Colonic mucosa (tissue), 4 donors: ENCODE measurements around the gene CSF1R. TPM values are rescaled to one million over a fixed set of nuclear protein-coding genes. Genes with fewer than 3 reads are reported as not detected.

ENCODE experiments used
- DNase-seq: peaks from one replicate; pipeline ENCODE4 v3.0.0-alpha.2; 2020
- H3K27ac ChIP-seq: fragments of 200-600 bp; one replicate; pipeline ENCODE4 v1.8.0; 2021
- H3K27me3 ChIP-seq: fragments of 200-600 bp; one replicate; pipeline ENCODE4 v1.8.0; 2021
- H3K36me3 ChIP-seq: fragments of 200-600 bp; one replicate; pipeline ENCODE4 v1.8.0; 2021
- H3K4me1 ChIP-seq: fragments of 200-600 bp; one replicate; pipeline ENCODE4 v1.8.0; 2021; ENCODE audit warnings: mild to moderate bottlenecking
- H3K4me3 ChIP-seq: fragments of 200-600 bp; one replicate; pipeline ENCODE4 v1.8.0; 2021
- H3K9ac ChIP-seq, 2 donors: one replicate each; pipeline ENCODE4 v1.7.0; 2013; ENCODE audit warnings: control low read depth in 2 of 2, low read depth in 2 of 2, low read length in 2 of 2
- H3K9me3 ChIP-seq: fragments of 200-600 bp; one replicate; pipeline ENCODE4 v1.8.0; 2021
- intact Hi-C: fragments of 100-400 bp; cut with DNase I; formaldehyde crosslinking; loops from one replicate; pipeline ENCODE4 v1.14.1; 2022
- total RNA-seq, 2 donors: library from RNA; stranded (reverse); fragmentation: NEBNext Ultra II Directional in 1 of 2; extraction: Animal tissue kit (Norgen Biotek cat#: 25700) in 1 of 2; gene quantifications; one replicate each; pipeline ENCODE4 v1.2.1, GENCODE V29; 2021
- TF ChIP-seq, protein P1 (sequence below): fragments of 200-600 bp; IDR thresholded peaks from one replicate; pipeline ENCODE4 v1.8.0; 2022; ENCODE audit warnings: antibody characterized with exemption, mild to moderate bottlenecking
- donor health status: healthy.
- donor health status: DM: no; HTN: no; CAD: no.
- donor health status: DM: no; HTN: no; CAD: no.

CSF1R gene
- total RNA-seq, 2 donors from 2014 or later = 7.2 to 26.1 TPM

DNA sequence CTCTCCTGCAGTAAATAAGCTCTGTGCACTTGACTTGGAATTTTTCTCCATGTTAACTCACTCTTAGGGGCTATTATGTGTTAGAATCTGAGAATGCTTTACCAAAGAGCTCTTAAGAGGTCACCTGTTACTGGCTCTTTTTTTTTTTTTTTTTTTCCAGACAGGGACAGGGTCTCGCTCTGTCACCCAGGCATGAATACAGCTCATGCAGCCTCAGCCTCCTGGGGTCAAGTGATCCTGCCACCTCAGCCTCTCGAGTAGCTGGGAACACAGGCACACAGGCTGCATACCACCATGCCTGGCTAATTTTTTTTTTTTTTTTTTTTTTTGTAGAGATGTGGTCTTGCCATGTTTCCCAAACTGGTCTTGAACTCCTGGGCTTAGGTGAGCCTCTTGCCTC, 63.7 kb downstream of the CSF1R start:
- Histone ChIP-seq H3K27ac (no peak overlapping the region), H3K4me1 (no peaks in the 10 kb centered on the region)

DNA sequence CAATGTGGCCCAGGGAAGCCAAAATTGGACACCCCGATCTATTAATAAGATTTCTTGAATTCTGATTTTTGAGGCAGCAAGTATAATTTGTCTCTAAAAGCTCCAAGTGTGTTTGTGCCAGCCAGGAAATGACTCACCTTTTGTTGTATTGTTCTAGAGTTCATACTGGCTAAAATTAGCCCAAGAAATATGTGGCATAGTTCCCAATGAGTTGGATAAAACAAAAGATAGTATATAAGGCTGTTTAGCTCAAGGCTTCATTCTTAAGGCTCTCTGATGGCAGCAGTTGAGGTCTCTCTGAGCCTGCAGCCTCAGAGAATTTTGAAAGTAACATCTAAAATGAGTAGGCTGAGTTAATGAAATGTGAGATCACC, 64.2 kb downstream of the CSF1R start:
- DNase-seq = no peak
- Histone ChIP-seq H3K36me3 (peaks cover 14% of the 10 kb centered on the region), H3K27me3 (no peaks in the 10 kb centered on the region), H3K4me3 (no peak overlapping the region), H3K27ac (no peak overlapping the region), H3K9me3 (no peaks in the 10 kb centered on the region), H3K9ac (no peak overlapping the region), H3K4me1 (no peaks in the 10 kb centered on the region)
- TF ChIP-seq, protein P1, sequence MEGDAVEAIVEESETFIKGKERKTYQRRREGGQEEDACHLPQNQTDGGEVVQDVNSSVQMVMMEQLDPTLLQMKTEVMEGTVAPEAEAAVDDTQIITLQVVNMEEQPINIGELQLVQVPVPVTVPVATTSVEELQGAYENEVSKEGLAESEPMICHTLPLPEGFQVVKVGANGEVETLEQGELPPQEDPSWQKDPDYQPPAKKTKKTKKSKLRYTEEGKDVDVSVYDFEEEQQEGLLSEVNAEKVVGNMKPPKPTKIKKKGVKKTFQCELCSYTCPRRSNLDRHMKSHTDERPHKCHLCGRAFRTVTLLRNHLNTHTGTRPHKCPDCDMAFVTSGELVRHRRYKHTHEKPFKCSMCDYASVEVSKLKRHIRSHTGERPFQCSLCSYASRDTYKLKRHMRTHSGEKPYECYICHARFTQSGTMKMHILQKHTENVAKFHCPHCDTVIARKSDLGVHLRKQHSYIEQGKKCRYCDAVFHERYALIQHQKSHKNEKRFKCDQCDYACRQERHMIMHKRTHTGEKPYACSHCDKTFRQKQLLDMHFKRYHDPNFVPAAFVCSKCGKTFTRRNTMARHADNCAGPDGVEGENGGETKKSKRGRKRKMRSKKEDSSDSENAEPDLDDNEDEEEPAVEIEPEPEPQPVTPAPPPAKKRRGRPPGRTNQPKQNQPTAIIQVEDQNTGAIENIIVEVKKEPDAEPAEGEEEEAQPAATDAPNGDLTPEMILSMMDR = no peak
- intact Hi-C loops = no loop called here

More for the DNA sequence above, 63.7 kb downstream of the CSF1R start:
- DNase-seq = no peak
- TF ChIP-seq, protein P1 = no peak
- Histone ChIP-seq H3K9ac (no peak overlapping the region), H3K27me3 (no peaks in the 10 kb centered on the region), H3K4me3 (no peak overlapping the region), H3K9me3 (no peaks in the 10 kb centered on the region), H3K36me3 (peaks cover 14% of the 10 kb centered on the region)
- intact Hi-C loops = no loop called here

DNA sequence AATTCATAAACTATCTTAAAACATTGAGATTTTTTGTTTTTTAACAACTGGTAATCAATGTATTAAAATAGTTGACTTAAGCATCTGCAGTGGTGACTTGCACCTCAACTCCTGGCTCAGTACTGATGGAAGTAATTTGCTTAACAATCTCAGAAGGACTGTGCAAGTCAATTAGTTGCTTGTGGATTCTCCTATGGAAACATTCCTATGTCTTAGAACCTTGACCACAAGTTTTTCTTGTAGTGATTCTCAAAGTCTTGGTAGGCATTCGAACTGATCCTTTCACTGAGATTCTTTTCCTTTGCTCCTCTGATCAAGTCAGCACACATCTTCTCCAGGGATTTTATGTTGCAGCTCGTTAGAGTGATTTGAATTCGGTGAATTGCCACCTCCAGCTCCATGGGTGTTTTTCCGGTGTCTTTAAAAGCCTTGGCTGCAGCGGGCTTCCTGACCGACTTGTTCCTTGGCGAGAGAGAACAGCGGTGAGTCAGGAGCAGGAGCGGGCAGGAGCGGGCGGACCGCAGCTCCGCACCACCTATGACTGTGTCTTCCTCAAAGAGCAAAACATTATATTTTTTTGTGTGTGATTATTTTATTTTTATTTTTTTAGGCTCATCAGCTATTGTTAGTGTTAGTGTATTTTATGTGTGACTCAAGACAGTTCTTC, 64.7 kb downstream of the CSF1R start:
- Histone ChIP-seq H3K9ac (no peak overlapping the region), H3K27ac (no peak overlapping the region), H3K27me3 (no peaks in the 10 kb centered on the region), H3K36me3 (peaks cover 14% of the 10 kb centered on the region), H3K9me3 (no peaks in the 10 kb centered on the region), H3K4me1 (no peaks in the 10 kb centered on the region), H3K4me3 (no peak overlapping the region)
- no peak for DNase-seq
- intact Hi-C loops = no loop called here
- TF ChIP-seq, protein P1 = no peak

DNA sequence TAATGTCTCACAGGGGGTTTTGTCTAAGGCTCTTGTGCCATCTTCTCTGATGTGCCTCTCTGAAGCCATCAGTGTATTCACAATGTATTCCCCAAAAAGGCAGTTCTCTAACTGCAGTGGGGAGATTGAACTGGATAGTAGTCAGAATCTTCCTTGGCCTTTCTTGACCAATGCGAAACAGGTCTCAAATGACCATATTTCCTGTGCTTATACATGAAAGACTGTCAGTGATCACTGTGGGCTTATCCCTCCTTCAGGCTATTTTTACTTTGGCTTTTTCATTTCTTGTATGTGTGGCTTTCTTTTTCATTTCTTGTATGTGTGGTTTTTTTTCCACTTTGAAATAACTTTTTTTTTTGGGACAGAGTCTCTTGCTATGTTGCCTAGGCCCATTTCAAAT, 66.1 kb downstream of the CSF1R start:
- H3K27me3 ChIP-seq = no peaks in the 10 kb centered on the region
- peaks cover 14% of the 10 kb centered on the region for H3K36me3 ChIP-seq
- no peak overlapping the region for H3K9ac ChIP-seq
- TF ChIP-seq, protein P1 = no peak
- no peaks in the 10 kb centered on the region for H3K4me1 ChIP-seq
- no peak overlapping the region for H3K27ac ChIP-seq
- no peak for DNase-seq
- intact Hi-C loops = no loop called here
- no peak overlapping the region for H3K4me3 ChIP-seq
- H3K9me3 ChIP-seq = no peaks in the 10 kb centered on the region

DNA sequence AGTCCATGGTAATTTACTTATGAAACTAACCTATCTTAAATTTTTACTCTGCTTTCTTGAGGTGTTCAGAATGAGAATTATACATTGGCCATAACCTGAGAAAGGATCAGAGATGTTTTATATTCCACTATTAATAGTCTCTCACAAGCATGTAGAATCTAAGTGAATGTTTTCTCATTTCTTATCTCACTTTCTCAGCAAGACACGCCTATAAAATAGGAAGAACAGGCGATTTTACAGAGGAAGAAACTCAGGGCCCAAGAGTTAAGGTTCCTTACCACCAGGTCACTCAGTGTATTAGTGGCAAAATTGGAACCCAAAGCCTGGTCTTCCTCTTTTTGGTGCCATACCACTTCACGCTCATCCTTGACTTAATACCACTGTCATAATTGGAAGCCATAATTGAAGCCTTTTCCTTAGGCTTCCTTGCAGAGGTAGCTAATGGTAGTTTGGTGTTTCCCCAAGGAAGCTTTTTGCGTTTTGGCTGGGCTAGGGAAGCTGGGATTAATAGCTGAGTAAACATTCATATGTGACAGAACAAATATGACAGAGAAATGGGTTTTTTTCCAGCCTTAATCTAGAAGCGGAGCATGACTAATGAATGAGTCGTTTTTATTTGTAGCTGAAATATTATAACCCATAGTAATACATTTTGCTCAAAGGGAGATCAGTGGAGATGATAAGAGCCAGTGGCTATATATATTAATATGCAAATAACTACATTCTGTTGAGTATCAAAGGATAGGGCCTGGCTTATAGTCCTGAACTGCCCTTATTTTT, 68.9 kb downstream of the CSF1R start:
- TF ChIP-seq, protein P1 = no peak
- Histone ChIP-seq H3K27me3 (no peaks in the 10 kb centered on the region), H3K9ac (no peak overlapping the region), H3K4me1 (no peaks in the 10 kb centered on the region), H3K4me3 (no peak overlapping the region), H3K9me3 (no peaks in the 10 kb centered on the region), H3K27ac (no peak overlapping the region), H3K36me3 (peaks cover 15% of the 10 kb centered on the region)
- intact Hi-C loops = no loop called here
- no peak for DNase-seq
